HEK293T (cell line): Measurements from ENCODE around the gene LGMN.
"Not testable (repeated sequence)": the region's sequence is repeated elsewhere in the genome, so short reads cannot be mapped to it uniquely, and the experiment has no call there.

Source experiments
- ARNT ChIP-seq: fragments of 450-650 bp; IDR thresholded peaks from 2 replicates; pipeline ENCODE4 v1.6.1; 2017; ENCODE audit warnings: mild to moderate bottlenecking
- BHLHE40 ChIP-seq: fragments of 450-650 bp; IDR thresholded peaks from 2 replicates; pipeline ENCODE4 v1.6.1; 2016; ENCODE audit warnings: mild to moderate bottlenecking, moderate library complexity, borderline replicate concordance
- CTBP1 ChIP-seq: fragments of 450-650 bp; IDR thresholded peaks from 2 replicates; pipeline ENCODE4 v1.6.1; 2016; ENCODE audit warnings: borderline replicate concordance
- FOXK2 ChIP-seq: fragments of 450-650 bp; IDR thresholded peaks from 2 replicates; pipeline ENCODE4 v1.6.1; 2016; ENCODE audit warnings: mild to moderate bottlenecking
- FOXM1 ChIP-seq: fragments of 450-650 bp; IDR thresholded peaks from 2 replicates; pipeline ENCODE4 v1.6.1; 2017; ENCODE audit warnings: mild to moderate bottlenecking, borderline replicate concordance
- HDGF ChIP-seq: fragments of 450-650 bp; IDR thresholded peaks from 2 replicates; pipeline ENCODE4 v1.6.1; 2017; ENCODE audit warnings: antibody characterized with exemption, borderline replicate concordance
- NFRKB ChIP-seq: fragments of 450-650 bp; IDR thresholded peaks from 2 replicates; pipeline ENCODE4 v1.6.1; 2016; ENCODE audit warnings: mild to moderate bottlenecking, moderate library complexity
- PKNOX1 ChIP-seq: fragments of 450-650 bp; IDR thresholded peaks from 2 replicates; pipeline ENCODE4 v1.6.1; 2016
- SP1 ChIP-seq: fragments of 450-650 bp; IDR thresholded peaks from 2 replicates; pipeline ENCODE4 v1.6.1; 2017
- SUZ12 ChIP-seq: fragments of 450-650 bp; IDR thresholded peaks from 2 replicates; pipeline ENCODE4 v1.6.1; 2016; ENCODE audit warnings: mild to moderate bottlenecking
- TARDBP ChIP-seq: fragments of 450-650 bp; IDR thresholded peaks from 2 replicates; pipeline ENCODE4 v1.6.1; 2016

GRCh38 chr14:92680330-92680729 is 68.1 kb downstream of the LGMN start:
- not testable (repeated sequence) for TF ChIP-seq SP1, TARDBP, NFRKB, CTBP1, FOXK2, SUZ12, HDGF, ARNT, PKNOX1, BHLHE40, FOXM1
